Activated naive CD4-positive, alpha-beta T cell treated with anti-CD3 and anti-CD28 coated beads, Interleukin-2, amount 50 U/mL, for 16 hours (primary cell): Measurements from ENCODE around the gene VTI1A.
"Not testable (repeated sequence)": the region's sequence is repeated elsewhere in the genome, so short reads cannot be mapped to it uniquely, and the experiment has no call there.

ENCODE experiments used
- DNase-seq: peaks from one replicate; pipeline ENCODE4 v3.0.0-alpha.2; 2020

VTI1A gene

GRCh38 chr10:112696592-112696991 lies 249.6 kb downstream of the VTI1A start:
- no peak for DNase-seq

- DNase-seq, result no peak
Observed at GRCh38 chr10:112698133-112698817, 251.3 kb downstream of the VTI1A start.

- DNase-seq, result no peak
Observed at GRCh38 chr10:112698818-112699164, 251.8 kb downstream of the VTI1A start.

- no peak for DNase-seq
Observed at GRCh38 chr10:112700215-112700671, 253.2 kb downstream of the VTI1A start.

- no peak for DNase-seq
Observed at GRCh38 chr10:112701211-112701877, 254.3 kb downstream of the VTI1A start.

GRCh38 chr10:112701878-112702255 lies 254.9 kb downstream of the VTI1A start:
- no peak for DNase-seq

GRCh38 chr10:112706577-112706976 lies 259.6 kb downstream of the VTI1A start:
- DNase-seq, result no peak

GRCh38 chr10:112708461-112708860 lies 261.4 kb downstream of the VTI1A start:
- DNase-seq, result no peak

- no peak for DNase-seq
Observed at GRCh38 chr10:112710528-112710927, 263.5 kb downstream of the VTI1A start.

GRCh38 chr10:112711366-112711765 lies 264.4 kb downstream of the VTI1A start:
- DNase-seq, result no peak

- DNase-seq, result no peak
Observed at GRCh38 chr10:112712536-112712935, 265.5 kb downstream of the VTI1A start.

- DNase-seq, result no peak
Observed at GRCh38 chr10:112713411-112713810, 266.4 kb downstream of the VTI1A start.

GRCh38 chr10:112715581-112715980 lies 268.6 kb downstream of the VTI1A start:
- DNase-seq, result no peak

GRCh38 chr10:112716076-112716475 lies 269.1 kb downstream of the VTI1A start:
- no peak for DNase-seq

- DNase-seq, result no peak
Observed at GRCh38 chr10:112716924-112717413, 270.0 kb downstream of the VTI1A start.

- no peak for DNase-seq
Observed at GRCh38 chr10:112720178-112720577, 273.2 kb downstream of the VTI1A start.

- DNase-seq, result no peak
Observed at GRCh38 chr10:112721080-112721698, 274.2 kb downstream of the VTI1A start.

- DNase-seq, result no peak
Observed at GRCh38 chr10:112722758-112723157, 275.7 kb downstream of the VTI1A start.

GRCh38 chr10:112723876-112724275 lies 276.9 kb downstream of the VTI1A start:
- no peak for DNase-seq

GRCh38 chr10:112724404-112724991 lies 277.5 kb downstream of the VTI1A start:
- DNase-seq, result no peak

GRCh38 chr10:112728118-112728883 lies 281.3 kb downstream of the VTI1A start:
- no peak for DNase-seq

- no peak for DNase-seq
Observed at GRCh38 chr10:112728997-112729396, 282.0 kb downstream of the VTI1A start.

GRCh38 chr10:112731450-112731849 lies 284.4 kb downstream of the VTI1A start:
- DNase-seq, result not testable (repeated sequence)
